ENCODE measurements around the gene CREB5.

The CREB5 gene

GRCh38 chr7:28858206-28858605 lies 445.9 kb downstream of the CREB5 start:
- no peak for DNase-seq (ENCODE audit: low read depth)

DNA sequence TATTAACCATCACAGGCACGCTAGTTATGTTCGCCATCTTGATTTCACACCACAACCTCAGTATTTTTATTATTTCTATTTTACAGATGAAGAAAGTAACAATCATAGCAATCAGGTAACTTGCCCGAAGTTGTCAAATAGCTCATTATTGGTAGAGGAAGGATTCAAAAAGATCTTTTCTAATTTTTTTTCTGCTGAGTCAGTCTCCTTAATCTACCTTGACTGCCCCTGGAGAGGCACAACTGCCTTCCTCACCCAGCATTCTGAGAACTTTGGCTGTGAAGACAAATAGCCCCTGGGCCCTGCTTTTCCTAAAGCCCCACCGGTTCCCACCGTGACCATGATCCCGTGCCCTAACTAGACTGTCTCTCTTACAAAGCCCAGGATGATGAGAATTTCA lies 446.6 kb downstream of the CREB5 start:
- no peak for DNase-seq (ENCODE audit: low read depth)

- DNase-seq (ENCODE audit: low read depth), result no peak
Measured at GRCh38 chr7:28861825-28862224, 449.5 kb downstream of the CREB5 start.

DNA sequence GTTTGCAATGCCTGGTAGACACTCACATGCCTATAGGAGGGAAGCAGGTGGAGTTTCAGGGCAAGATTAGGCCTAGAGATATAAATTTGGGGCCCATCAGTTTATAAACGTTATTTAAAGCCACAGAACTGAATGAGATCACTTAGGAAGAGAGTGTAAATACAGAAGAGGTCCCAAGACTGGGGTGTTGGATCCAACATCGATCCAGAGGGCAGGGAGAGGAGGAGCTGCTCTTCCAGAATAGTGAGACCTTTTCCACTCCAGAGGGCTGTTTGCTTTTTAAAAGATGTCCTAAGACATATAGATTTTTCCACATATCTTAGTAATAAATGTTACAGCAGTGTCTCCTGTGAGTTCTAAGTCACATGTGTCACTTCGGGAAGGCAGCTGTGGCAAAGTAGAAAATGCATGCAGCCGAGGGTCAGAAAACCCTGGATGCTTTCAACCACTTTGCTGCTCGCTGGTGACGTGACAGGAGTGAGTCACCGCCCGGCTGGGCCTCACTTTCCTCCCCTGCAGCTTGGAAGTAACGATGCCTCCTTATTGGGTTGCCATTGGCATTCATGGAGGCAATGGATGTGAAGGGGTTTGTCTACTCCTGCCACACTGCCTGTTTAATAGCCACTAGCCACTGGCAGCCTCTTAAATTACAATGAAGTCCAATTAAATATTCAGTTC lies 450.4 kb downstream of the CREB5 start:
- no peak for DNase-seq (ENCODE audit: low read depth)

- no peak for DNase-seq (ENCODE audit: low read depth)
Measured at GRCh38 chr7:28865601-28866144, 453.4 kb downstream of the CREB5 start.

DNA sequence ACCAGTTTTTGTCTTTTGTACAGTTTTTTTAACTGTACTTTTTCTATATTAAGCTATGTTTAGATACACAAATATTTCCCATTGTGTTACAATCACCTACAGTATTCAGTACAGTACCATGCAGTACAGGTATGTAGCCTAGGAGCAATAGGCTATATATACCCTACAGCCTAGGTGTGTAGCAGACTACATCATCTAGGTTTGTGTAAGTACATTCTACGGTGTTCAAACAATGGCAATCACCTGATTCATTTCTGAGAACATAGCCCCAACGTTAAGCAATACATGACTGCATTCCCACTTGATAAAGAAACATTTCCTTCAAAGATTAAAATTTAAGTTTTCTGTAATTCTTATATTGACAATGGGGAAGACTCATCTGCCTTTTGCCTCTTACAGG lies 456.4 kb downstream of the CREB5 start:
- no peak for DNase-seq (ENCODE audit: low read depth)

- DNase-seq (ENCODE audit: low read depth), result no peak
Measured at GRCh38 chr7:28871077-28871476, 458.8 kb downstream of the CREB5 start.

DNA sequence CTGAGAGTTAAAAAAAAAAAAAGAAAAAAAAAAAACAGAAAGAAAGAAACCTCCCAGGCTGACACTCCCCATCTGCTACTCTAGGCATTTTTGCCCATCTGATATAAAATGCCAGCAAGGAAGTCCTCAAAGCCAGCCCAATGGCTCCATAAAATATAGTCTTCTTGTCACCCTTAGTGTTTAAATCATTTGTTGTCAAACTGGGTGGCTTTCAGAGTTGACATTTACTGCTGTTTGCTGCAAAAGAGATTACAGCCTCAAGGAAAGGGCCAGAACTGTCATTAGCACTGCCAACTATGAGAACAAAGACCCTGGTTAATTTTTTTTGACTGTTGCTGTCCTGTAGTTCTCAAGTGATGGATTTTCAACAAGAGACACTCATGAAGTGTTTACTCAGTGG lies 459.3 kb downstream of the CREB5 start:
- DNase-seq (ENCODE audit: low read depth), result no peak

- no peak for DNase-seq (ENCODE audit: low read depth)
Measured at GRCh38 chr7:28872226-28872625, 459.9 kb downstream of the CREB5 start.

GRCh38 chr7:28873365-28873764 lies 461.0 kb downstream of the CREB5 start:
- DNase-seq (ENCODE audit: low read depth), result no peak

DNA sequence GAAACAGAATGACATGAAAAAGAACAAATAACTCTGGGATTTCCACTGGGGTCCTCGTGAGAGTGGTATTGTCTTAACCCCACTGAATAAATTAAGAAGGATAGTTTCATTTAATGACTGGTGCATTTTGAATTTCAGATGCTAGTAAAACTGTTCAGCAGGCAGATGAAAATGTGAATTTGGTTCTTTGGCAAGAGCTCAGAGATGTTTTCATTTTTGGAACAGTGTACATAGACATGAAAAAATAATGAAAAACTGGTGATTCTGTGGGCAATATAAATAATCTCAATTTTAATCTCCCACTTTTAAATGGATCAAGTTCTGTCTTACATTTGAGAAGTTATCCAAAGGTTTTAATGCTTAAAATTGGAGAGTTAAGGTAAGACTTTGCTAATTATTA lies 461.7 kb downstream of the CREB5 start:
- DNase-seq (ENCODE audit: low read depth), result no peak

All from non-pigmented ciliary epithelial cell (primary cell).